HS-27A (cell line): Measurements from ENCODE around the gene HDLBP.
"Not testable (repeated sequence)": the region's sequence is repeated elsewhere in the genome, so short reads cannot be mapped to it uniquely, and the experiment has no call there.

Experiments
- DNase-seq: peaks from one replicate; pipeline ENCODE4 v3.0.0-alpha.2; 2012; ENCODE audit warnings: low read depth, missing footprints

Gene HDLBP

DNA sequence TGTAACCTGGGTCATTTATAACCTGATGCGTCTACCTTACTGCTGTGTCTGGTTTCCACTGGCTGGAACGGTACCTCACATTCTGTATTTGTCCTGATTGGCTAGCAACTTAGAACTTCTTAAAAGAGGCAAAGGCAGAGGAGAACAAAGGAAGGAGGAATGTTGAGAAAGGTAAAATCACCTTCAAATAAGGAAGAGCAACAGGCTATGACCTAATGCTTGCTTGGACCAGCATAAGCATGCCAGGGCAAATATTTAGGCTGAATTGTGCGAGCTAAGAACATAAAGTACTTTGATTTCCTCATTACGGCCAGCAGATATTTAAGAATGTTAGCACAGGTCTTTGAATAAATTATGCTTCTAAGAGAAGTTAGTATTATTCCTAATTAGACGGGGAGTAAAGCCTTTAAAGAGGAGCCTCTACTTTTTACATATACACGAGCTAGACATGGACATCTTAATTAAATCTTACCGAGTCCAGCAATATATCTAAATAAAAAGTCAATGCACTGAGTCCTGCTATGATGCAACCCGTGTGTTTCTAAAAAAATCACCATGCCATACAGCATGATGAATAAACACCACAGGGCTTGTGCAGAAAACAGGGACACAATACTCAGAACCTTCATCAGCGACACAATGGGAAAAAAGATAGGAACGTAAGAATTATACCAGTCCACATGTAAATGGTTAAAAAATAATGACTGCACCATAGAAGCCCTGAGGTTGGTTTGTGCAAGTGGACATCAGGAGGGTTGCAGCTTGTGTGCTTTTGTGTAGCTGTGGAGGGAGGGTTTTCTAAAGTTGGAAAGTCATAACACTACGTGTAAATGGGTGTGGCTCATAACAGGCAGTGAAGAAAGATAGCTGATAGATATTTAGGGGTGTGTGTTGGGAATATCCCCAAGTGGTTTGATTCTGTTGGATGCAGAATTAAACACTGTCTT, 14.5 kb upstream of the HDLBP start:
- no peak for DNase-seq

DNA sequence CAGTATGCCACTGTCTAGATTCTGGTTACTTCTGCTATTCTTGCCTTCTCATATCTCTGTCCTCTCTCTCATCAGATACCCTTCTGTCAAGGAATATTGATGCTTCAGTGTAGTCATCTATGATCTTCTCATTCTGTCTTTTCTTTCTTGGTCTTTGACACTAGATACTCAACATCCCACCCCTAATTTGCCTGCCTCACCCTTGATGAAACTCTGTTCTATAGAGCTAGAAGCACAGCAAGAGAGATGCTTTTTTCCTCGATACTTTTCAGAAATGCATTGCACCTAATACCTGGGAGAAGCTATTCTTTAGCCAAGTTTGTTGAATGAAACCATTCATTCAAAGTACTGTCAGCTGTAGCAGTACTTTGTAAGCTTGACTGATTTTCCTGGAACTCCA, 9.8 kb upstream of the HDLBP start:
- no peak for DNase-seq

DNA sequence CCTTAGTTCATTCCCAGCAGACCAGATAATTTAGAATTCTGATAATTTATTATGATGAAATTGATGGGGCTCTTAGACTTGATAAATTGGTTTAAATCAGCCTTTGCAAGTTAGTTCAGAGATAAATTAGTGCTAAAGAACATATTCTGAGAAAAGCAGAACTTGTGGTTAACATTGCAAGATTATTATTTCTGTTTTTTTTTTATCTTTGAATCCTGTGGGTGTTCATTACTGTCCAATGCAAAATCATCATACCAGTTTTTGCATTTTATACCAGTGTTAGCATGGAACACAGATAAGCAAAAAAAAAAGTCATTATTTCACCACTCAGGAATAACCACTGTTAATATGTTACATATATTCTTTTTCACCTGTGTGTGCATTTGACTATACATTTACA, 9.3 kb upstream of the HDLBP start:
- no peak for DNase-seq

DNA sequence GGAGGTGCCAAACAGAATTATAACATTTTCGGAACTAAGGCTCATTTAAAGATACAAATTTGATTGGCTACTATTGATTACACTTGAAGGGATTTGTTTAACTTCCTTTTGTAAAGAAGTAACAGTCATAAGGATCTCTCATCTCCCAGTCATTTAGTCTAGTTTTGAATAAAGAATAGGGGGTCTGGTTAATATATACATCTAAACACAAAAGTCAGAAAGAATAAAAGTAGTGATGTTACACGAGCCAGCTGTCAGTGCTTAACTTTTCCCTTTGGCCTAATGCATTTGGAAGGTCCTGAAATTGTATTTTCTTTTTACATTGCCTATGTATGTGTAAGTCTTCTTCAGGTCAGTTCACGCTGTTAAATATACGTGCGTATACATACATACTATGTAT, 8.3 kb upstream of the HDLBP start:
- no peak for DNase-seq

DNA sequence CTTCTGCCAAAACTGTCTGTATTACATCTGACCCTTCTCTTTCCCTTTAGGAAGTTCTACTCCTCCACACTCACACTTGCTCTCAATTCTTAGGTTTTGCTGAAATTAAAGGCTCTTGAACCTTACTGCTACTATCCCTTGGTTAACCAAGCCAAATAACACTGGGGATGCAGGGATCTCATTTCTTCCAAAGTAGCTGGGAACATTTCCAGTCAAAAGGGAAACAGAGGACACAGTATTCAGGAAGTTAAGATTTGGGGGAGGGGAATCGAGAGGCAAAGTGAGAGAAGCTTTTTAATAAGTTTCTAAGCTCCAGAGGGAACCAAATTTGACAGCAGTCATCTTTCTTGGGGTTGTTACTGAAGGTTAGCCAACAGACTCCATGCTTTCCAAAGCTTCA, 6.4 kb upstream of the HDLBP start:
- no peak for DNase-seq

DNA sequence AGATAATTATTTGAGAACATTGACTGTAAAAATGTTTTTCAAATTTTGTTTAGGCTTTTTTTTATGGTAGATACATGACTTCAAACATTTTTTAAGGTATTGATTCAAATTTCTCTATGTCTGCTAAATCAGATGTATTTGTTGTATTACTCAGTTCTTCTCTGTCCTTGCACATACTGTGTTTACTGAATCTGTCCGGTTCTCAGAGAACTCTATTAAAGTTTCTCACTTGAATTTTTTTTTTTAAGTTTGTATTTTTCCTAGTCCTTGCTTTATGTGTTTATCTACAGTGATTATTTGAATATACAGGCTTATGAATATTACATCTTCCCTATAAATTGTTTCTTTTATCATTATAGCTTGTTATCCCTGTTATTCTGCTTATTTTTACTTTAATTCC, 5.6 kb upstream of the HDLBP start:
- DNase-seq: no peak

DNA sequence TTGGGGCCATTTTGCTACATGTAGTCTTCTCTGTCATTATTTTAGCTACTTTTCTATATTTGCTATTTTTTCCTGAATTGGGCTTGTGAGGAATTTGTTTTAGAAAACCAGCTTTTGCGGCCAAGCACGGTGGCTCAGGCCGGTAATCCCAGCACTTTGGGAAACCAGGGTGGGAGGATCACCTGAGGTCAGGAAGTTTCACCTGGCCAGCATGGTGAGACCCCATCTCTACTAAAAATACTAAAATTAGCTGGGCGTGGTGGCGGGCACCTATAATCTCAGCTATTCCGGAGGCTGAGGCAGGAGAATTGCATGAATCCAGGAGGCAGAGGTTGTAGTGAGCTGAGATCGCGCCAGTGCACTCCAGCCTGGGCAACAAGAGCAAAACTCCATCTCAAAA, 4.9 kb upstream of the HDLBP start:
- DNase-seq: no peak

DNA sequence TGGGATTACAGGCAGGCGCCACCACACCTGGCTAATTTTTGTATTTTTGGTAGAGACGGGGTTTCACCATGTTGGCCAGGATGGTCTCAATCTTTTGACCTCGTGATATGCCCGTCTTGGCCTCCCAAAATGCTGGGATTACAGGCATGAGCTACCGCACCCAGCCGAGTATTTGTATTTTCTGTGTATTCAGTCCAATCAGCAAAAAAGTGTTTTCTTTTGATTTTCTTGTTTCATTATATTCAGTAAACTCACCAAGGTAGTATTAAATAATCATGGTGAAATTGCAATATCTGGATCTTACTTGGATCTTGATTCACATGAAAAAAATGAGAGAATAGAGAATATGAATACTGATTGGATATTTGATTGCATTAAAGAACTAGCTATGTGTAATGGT, 3.4 kb upstream of the HDLBP start:
- not testable (repeated sequence) for DNase-seq

DNA sequence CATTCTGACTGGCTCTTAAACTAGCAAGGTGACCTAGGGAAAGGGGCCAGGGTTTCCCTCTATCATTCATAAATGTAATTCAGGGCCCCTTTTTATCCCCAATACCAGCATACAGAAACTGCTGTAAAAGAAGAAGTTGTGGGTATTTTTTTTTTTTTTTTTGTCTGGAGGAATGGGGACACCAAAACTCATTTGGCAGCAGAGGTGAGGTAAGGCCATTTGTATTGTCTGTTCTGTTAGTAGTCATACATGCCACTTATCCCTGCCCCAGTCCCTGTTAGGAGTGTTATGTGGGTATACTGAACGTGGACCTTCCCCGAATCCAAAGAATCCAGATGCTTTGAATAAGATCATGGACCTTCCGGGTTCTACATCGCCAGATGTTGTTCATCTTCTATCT, 1.9 kb upstream of the HDLBP start:
- DNase-seq: no peak

DNA sequence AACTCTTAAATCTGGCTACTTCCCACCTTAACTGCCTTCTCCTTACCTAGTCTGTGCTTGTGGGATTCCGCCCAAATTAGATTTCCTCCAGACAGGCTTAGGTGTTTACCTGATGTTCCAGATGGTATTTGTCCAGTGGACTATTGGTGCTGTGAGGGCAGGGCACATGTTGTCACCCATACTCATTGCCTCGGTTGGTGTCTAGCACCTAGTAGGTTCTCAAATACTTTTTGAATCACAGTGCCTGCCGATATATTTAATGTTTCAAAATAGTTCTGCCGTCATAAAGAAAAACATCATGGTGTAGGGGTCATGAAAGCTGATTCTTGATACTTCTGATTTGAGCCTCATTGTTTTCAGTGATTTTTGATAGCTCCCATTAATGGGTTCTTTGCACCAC, 1.4 kb upstream of the HDLBP start:
- no peak for DNase-seq

DNA sequence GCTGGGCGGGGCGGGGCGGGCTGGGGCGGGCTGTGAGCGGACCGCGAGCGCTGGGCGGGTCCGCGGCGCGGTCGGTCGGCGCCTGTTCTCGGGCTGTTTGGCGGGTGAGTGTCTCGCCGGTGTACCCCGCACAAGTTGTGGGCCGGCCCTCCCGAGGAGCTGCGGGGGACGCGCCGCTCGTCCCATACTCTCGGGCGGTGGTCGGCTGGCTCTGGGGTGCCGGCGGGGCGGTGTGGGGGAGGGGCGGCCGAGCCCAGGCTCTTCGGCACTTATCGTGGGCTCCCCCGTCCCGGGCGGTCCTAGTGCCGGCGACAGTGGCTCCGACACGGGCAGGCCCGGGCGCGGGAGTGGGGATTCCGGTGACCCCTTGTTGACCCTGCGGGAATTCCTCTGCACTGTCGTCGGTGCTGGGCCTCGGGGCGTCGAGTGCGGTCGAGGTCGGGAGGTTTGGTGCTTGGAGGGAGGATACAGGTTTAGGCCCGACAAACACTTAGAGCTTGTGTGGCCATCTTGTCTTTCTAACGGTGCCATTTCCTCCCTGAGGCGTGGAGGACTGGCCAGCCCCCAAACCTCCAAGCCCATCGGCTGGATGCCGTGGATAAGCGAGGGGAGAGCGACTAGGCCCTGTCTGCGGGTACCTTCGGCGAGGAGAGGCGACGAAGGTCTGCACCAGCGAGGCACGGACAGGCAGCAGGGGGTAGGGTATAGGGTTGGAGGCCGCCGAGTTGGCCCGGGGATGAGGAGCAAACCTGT, 583 bp upstream of the HDLBP start, which contains the start of gene SEPTIN2:
Gene SEPTIN2, plus strand, starts transcription at position 47 of the 753 bp plus-strand sequence. CDS start 8,308 bp downstream, outside the sequence.
- peak; percentile 3 for DNase-seq

DNA sequence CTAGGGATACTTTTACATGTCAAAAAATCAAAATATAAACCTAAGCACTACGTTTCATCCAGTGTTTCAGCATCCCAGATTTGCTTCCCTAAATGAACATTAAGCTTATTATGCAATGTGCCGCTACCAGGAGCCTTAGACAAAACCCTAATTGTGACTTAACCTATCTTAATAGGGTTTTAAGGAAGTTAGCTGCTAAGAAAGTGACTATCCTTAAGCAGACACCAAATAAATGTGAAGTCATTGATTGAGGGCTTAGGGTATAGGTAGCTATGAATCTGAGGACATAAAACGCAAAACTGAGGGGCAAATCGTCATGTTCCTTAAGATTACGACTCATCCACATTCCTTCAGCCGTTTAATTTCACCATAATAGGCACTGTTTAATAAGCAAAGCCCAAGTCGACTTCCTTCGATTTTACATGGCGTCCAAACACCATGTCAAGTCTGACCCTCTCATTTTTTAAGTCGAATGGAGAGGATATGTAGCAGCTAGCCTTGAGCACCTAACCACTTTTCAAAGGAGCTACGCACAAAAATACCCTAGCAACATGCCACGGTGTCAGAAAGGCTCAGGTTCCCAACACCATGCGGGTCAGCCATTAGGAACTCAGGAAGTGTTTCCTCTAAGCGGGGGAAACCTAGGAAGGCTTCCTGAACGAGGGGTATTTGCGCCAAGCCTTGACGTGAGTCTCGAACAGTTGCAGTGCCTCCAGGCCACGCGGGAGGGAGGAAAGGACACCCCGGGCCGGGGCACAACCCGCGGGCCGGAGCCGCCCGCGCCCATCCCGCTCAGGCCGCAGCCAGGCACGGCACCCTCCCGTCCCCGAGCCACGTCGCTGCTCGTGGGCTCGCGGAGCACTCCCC, 1.0 kb downstream of the HDLBP start:
- DNase-seq: no peak

DNA sequence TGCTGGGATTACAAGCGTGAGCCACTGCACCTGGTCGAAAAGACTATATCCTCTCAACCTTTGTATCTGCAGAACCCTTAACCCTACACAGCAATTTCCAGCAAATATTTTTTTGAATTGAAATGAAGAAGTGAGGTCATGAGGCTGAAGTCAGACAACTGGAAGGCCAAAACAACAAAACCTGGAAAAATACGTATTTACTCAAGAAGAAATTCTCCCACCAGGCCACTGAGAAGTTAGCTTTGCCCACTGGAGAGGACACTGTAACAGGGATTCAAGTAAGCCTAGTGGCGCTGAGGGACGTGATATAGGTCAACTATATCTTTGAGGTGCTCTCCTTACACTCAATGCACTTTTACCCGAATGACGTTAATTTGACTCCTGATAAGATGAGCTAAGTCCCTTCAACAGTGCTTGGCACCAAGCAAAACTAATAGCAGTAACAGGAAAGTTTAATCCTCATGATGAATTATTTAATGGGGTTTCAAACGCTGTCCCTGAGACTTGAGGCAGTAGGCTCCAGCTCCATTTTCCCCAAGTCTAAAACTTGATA, 1.9 kb downstream of the HDLBP start:
- DNase-seq: no peak

DNA sequence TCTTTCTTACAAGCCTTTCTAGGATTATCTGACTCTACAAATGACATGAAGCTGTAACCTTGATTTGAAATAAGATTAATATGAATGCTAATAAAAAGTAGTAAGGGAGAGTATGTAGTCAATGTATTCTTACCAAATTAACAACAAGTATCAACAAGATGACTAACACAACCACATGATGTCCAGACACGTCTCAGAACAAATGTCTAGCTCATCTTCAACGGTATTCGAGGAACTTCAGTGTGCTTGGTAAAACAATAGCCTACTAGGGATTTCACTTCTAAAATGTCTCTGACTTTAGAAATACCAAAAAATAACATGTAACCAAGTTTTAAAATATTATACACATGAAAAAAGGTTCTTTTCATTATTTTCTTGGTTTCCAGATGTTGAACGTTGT, 3.4 kb downstream of the HDLBP start:
- no peak for DNase-seq

DNA sequence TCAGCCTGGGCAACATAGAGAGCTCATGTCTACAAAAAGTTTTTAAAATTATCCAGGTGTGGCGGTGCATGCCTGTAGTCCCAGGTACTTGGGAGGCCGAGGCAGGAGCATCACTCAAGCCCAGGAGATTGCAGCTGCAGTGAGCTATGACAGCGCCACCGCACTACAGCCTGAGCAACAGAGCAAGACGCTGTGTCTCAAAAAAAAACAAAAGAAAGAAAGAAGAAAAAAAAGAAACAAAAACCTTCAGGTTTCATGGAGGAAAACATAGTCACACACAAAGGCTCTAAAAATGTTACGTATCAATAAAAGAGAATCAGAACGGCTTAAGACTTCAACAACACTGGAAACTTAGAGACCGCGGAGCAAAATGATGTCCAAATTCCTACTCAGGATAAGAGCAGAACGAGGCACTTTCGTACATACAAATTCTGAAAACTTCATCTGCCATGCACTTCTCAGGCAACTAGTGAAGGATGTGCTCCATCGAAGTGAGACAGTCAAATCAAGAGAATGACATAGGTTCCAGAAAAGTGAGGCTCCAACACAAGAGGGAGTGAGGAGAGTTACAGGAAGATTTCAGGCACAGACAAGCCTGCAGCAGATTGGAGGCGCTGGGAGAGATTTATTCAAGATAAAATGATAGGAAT, 4.4 kb downstream of the HDLBP start:
- DNase-seq: no peak

DNA sequence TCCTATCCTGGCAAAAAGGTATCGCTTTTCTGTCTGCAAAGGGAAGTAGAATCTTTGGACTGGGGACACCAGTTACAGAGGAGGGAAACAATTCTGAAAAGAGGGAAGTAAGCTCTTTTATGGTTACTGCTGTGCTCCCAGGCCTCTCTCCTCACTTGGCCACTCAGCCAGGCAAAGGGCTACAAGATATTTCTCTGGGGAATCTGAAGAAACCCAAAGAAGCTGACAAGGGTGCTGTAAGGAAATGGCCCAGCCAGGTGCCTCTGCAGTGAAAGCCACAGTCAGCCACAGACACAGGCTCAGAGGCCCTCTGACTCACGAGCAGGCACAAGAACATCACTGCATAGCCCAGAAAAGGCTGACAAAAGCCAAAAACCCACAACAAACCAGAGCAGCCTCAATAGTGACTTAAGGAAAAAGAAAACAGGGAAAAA, 5.8 kb downstream of the HDLBP start:
- DNase-seq: no peak

DNA sequence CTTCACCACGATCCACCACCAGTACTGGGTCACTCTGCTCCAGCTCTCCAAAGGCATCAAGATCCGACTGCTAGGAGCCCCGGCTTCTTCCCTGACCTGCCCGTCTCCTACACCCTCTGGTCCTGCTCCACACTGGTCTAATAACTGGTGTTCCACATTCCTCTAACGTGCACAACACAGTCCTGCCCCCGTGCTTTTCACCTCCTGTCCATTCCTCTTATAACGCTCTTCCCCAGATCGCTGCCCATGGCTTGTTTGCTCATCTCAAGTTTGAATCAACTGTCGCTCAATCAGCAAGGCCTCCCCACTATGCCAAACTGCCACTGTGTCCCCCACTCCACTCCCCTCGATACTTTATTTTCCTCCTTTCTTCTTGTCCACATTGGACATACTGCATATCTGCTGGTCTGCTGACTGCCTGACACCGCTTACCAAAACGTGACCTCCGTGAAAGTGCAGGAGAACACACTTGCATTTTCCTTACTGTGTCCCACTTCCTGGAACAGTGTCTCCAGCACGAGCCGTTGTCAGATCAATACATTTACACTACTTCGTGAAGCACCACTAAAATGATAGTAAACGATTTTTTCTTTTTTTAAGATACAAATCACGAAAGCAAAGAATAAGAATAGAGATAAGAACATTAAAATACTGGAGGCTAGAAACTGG, 6.5 kb downstream of the HDLBP start:
- DNase-seq: no peak

DNA sequence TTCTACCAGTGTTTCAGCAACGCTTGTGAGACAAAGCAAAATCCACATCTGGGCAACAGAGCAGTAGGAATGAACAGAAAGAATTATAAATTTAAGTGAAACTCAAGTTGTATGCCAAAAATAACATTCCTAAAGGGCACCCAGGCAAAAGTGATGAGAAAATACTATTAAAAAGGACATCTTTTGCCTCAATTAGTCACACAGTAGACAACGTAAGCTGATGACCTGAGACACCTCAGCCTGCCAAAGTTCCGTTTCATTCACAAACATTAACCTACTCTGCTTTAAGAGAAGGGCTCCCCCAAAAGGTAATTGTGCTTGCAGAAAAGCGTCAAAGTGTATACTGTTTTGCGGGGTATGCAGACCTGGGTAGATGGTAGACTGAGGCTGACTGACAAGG, 7.2 kb downstream of the HDLBP start:
- DNase-seq: no peak

DNA sequence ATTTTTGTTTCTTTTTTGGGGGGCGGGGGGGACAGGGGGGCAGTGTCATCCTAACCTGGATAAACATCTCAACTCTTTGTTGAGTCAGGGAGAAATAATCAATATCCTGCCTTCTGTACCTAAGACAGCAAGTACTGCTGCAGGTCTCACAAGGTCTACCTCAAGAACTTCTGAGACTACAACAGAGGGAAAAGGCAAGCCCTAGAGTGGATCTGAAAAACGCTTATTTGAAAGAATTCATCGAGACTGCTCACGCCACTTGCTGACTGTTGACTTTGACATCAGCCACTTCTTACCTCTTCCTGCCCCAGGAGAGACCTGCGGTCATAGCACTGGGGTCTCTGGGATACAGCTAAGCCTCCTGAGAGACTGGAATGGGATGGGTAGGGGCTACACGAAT, 8.4 kb downstream of the HDLBP start:
- no peak for DNase-seq

DNA sequence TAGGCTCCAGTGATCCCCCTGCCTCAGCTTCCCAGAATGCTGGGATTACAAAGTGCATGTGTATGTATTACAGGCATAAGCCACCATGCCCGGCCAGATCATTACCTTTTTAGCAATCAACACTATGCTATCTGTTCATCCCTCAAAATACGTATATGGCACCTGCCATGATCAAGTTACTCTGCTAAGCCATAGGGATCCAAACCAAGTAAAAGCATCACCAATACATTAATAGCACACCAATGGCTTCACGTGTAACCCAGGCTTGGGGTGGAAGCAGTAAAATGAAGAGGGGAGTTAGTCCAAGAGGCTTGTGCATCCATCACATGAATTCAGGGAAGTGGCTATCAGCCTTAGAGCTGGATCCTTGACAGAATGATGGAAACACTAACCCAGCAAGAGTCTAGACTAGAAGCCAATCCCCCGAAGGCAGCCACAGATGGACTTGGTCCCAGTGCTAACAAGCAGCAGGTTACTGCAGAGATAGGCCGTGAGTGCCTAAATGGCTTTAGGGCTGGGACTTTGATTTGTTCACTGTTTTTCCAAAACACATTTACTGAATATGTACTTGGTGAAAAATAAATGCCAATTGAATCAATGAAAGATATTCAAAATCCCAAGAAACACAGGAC, 11.3 kb downstream of the HDLBP start:
- DNase-seq: no peak
